Measurements from ENCODE around the gene CYLD.

DNA sequence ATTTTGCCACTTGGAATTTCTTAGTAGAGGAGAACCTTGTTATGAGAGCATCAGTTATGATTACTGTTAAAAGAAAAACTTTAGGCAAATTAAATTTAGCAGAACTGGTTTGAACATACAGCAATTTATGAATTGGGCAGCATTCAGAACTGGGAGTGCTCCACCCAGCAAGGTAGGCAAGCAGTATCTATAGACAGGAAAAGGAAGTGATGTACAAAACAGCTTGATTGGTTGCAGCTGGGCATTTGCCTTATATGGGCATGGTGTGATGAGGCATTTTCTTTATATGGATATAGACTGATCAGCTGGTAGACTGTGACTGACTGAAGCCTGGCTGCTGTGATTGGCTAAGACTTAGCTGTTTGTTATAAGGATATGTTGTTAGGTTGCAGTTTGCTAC, 17.6 kb upstream of the CYLD start:
- TF ChIP-seq, protein P1, sequence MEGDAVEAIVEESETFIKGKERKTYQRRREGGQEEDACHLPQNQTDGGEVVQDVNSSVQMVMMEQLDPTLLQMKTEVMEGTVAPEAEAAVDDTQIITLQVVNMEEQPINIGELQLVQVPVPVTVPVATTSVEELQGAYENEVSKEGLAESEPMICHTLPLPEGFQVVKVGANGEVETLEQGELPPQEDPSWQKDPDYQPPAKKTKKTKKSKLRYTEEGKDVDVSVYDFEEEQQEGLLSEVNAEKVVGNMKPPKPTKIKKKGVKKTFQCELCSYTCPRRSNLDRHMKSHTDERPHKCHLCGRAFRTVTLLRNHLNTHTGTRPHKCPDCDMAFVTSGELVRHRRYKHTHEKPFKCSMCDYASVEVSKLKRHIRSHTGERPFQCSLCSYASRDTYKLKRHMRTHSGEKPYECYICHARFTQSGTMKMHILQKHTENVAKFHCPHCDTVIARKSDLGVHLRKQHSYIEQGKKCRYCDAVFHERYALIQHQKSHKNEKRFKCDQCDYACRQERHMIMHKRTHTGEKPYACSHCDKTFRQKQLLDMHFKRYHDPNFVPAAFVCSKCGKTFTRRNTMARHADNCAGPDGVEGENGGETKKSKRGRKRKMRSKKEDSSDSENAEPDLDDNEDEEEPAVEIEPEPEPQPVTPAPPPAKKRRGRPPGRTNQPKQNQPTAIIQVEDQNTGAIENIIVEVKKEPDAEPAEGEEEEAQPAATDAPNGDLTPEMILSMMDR (IDR thresholded peaks at IDR 0.05): no peak
- no peak for TF ChIP-seq POLR2A (IDR thresholded peaks at IDR 0.05)
